Inflammatory macrophage (primary cell): ENCODE measurements around the gene ACOT11.

ENCODE experiments used
- DNase-seq, 2 donors: peaks; one replicate each; pipeline ENCODE4 v3.0.0-alpha.2; 2020 to 2022

The ACOT11 gene

GRCh38 chr1:54564312-54565112, 16.5 kb downstream of the ACOT11 start:
- DNase-seq: peak; percentile 40 to 65

- no peak for DNase-seq
These were observed 17.1 kb downstream of the ACOT11 start for GRCh38 chr1:54565113-54565501.

- DNase-seq: no peak
These were observed 18.6 kb downstream of the ACOT11 start for GRCh38 chr1:54566438-54567141.

GRCh38 chr1:54567961-54568360, 19.9 kb downstream of the ACOT11 start:
- DNase-seq: peak; percentile 64 to 66

- DNase-seq: no peak
These were observed 21.3 kb downstream of the ACOT11 start for GRCh38 chr1:54569339-54569738.

GRCh38 chr1:54570161-54570560, 22.1 kb downstream of the ACOT11 start:
- no peak for DNase-seq

- no peak for DNase-seq
These were observed 23.3 kb downstream of the ACOT11 start for GRCh38 chr1:54571326-54571725.

- no peak for DNase-seq
These were observed 23.9 kb downstream of the ACOT11 start for GRCh38 chr1:54571803-54572541.

- no peak for DNase-seq
These were observed 24.5 kb downstream of the ACOT11 start for GRCh38 chr1:54572542-54572850.

- DNase-seq: no peak
These were observed 26.2 kb downstream of the ACOT11 start for GRCh38 chr1:54574158-54574778.

GRCh38 chr1:54575161-54575560, 27.1 kb downstream of the ACOT11 start:
- DNase-seq: no peak

GRCh38 chr1:54575605-54576290, 27.7 kb downstream of the ACOT11 start:
- DNase-seq: no peak

- DNase-seq: peak; percentile 89 to 91
These were observed 29.6 kb downstream of the ACOT11 start for GRCh38 chr1:54577612-54578011.

GRCh38 chr1:54579337-54579781, 31.3 kb downstream of the ACOT11 start:
- no peak for DNase-seq

GRCh38 chr1:54580856-54581550, 33.0 kb downstream of the ACOT11 start:
- DNase-seq: no peak

- no peak for DNase-seq
These were observed 33.6 kb downstream of the ACOT11 start for GRCh38 chr1:54581621-54582035.

GRCh38 chr1:54582566-54583306, 34.7 kb downstream of the ACOT11 start:
- no peak for DNase-seq

GRCh38 chr1:54583307-54583686, 35.3 kb downstream of the ACOT11 start:
- no peak for DNase-seq

GRCh38 chr1:54583871-54584270, 35.8 kb downstream of the ACOT11 start:
- DNase-seq: no peak

- no peak for DNase-seq
These were observed 36.5 kb downstream of the ACOT11 start for GRCh38 chr1:54584575-54584974.
